Transverse colon (tissue), 3 donors: ENCODE data around the gene DHRS3.

Experiments
- CTCF ChIP-seq, 5 experiments: fragments of 200-600 bp in 3 of 5; fragments of 450-650 bp in 2 of 5; sonication (generic) in 3 of 5; IDR thresholded peaks; 1 replicate in 2 of 5; 2 replicates in 3 of 5; pipeline ENCODE4 v1.5.1; 2016 to 2017; ENCODE audit warnings: antibody characterized with exemption in 5 of 5, inconsistent platforms in 3 of 5, mild to moderate bottlenecking in 2 of 5, moderate library complexity in 1 of 5
- EP300 ChIP-seq: sonication (generic); formaldehyde crosslinking; IDR thresholded peaks from one replicate; pipeline ENCODE4 v1.6.1; 2017; ENCODE audit warnings: antibody characterized with exemption, low read depth
- POLR2A ChIP-seq: fragments of 450-650 bp; IDR thresholded peaks from one replicate; pipeline ENCODE4 v1.6.1; 2016; ENCODE audit warnings: antibody characterized with exemption, mild to moderate bottlenecking, moderate library complexity

DNA sequence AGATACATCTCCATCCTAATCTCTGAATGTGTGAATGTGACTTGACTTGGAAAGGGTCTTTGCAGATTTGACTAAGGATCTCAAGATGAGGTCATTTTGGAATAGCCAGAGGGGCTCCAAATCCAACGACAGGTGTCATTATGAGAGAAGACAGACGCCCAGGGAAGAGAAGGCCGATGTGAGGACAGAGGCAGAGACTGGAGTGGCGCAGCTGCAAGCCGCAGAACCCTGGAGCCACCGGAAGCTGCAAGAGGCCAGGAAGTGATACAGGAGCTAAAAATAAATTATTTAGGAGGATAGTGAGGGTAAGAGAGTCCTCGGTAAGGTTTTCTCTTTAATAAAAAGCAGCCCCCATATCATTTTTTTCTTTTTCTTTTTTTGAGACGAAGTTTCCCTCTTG lies 16.1 kb upstream of the DHRS3 start:
- TF ChIP-seq CTCF (IDR thresholded peaks at IDR 0.05) (no peak), POLR2A (no peak), EP300 (no peak)
